ENCODE results near the gene TSEN34.
"Not testable (repeated sequence)": the region's sequence is repeated elsewhere in the genome, so short reads cannot be mapped to it uniquely, and the experiment has no call there.

The TSEN34 gene

DNA sequence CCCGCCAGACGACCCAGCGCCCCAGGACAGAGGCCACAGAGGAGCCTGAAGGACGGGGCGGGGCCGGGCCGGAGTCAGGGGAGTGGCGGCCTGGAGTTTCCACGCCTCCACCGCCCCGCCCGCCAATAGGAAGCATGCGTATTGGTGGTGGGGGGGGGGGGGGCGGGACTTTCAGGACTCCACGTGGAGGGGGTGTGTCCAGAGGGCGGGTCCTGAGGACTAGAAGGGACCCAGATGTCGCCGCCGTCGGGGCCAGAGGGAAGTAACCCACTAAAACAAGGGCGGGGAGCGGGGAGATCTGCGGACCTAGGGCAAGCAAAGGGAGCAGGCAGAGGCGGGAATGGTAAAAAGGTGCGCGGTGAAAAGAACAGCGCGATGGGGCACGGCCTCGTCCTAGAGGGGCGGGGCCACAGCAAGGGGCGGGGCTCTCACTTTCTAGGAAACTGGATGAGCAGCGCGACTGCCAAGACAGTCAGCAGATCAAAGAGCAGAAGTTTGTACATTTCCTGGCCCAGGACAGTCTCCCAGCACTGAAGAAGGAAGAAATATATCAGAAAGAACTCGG lies 28.8 kb upstream of the TSEN34 start:
- DNase-seq, result no peak

DNA sequence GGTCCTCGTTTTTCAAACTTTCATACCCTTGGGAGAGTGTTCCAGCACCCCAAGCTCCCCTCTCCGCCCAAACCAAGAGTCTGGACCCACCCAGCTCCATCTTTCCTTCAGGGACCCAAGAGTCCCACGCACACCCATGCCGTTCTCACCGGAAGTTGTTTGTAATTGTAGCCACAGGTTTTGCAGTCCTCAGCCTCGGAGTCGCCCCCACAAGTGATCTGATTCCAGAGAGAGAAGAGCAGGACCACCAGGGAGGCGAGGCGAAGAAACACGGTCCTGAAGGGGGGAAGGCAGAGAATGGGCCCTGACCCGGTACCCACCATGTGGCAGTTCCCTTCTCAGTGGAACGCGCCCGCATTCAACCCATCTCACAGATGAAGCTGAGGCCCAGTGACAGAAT lies 28.2 kb upstream of the TSEN34 start:
- DNase-seq, result no peak

DNA sequence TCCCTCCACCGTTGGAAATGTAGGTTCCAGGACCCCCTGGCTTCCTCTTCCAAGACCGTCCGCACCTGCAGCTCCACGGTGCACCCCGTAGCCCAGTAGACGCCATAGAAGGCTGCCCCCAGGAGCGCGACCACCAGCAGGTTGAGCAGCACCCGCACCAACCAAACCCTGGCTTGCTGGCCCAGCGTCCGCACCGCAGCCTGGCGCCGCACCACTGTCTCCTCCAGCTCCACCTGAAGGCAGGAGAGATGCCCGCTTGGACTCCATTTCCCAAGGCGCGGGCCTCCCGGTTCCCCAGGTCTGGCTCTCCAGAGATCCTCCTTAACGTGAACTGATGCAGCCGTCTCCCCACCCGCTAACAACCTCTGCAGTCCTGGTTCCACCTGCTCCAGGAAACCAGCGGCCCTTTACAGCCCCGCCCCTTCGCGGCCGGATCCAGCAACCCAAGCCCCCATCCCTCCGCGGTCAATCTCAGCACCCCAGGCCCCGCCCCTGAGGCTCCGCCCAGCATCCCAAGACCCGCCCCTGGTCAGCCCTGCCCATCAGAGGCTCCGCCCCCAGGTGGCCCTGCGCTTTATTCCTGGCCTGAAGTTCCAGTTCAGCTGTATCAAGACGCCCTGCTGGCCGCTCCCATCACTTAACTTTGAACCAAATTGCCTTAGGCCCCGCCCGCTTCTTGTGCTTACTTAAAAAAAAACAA lies 26.6 kb upstream of the TSEN34 start:
- no peak for DNase-seq

DNA sequence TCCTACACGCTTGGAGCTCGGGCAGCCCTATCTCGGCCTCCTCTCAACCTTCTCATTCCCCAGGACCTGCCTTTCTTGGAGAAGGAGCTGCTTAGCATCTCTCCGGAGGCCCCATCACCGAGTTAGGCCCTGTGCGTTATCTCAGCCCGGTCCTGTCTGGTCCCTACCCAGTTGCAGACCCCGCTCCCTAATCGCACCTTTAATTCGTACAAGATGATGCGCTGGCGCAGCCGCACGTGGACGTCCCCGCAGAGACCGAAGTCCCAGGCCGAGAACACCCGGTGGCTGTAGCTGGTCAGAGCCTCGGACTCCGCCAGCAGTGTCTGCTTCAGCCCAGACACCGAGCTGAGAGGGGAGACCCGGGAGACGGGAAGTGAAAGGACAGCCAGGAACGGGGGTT lies 25.9 kb upstream of the TSEN34 start:
- no peak for DNase-seq

DNA sequence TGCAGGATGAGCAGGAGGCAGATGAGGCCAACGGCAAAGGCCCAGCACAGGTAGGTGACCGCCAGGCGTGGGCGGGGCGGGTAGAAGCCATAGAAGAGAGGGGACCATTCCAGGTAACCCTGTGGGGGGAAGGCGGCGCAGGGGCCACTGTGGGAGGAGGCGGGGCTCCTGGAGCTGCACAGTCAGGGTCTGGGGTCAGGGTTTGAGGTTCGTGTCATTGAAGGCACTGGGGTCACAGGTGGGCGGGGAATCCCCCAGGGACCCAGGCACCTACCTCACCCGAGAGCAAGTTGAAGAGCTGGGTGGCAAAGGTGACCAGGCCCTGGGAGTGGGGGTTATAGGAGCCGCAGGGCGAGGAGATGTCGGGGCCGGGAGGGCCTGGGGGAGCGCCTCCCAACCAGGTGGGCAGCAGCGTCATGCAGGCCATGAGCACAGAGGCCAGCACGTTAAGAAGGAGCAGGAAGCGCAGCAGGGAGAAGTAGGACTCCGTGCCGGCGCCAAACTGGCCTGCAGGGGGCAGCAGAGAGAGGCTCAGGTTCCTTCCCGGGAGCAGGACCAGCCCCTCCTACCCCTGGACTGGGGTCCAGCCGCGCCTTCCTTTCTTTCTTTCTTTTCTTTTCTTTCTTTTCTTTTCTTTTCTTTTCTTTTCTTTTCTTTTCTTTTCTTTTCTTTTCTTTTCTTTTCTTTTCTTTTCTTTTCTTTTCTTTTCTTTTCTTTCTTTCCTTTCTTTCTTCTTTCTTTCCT lies 22.8 kb upstream of the TSEN34 start:
- DNase-seq, result peak; percentile 85

DNA sequence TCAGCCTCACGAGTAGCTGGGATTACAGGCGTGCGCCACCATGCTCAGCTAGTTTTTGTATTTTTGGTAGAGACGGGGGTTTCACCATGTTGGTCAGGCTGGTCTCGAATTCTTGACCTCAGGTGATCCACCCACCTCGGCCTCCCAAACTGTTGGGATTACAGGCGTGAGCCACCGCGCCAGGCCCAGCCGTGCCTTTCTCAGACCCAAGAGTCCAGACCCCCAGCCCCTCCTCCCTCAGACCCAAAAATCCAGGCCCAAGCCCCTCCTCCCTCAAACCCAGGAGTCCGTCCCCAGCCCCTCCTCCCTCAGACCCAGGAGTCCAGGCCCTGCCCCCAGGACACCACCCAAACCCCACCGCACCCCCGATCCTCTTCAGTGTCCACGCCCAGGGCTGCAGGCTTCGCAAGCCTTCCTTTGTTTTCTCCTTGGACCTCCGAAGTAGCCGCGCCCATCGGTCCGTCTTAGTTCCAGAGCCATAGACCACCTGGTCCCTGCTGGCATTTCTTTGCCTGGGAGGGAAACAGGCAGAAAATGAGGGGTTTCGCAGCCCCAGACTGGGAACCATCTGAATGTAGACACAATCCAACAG lies 21.9 kb upstream of the TSEN34 start:
- DNase-seq, result no peak

DNA sequence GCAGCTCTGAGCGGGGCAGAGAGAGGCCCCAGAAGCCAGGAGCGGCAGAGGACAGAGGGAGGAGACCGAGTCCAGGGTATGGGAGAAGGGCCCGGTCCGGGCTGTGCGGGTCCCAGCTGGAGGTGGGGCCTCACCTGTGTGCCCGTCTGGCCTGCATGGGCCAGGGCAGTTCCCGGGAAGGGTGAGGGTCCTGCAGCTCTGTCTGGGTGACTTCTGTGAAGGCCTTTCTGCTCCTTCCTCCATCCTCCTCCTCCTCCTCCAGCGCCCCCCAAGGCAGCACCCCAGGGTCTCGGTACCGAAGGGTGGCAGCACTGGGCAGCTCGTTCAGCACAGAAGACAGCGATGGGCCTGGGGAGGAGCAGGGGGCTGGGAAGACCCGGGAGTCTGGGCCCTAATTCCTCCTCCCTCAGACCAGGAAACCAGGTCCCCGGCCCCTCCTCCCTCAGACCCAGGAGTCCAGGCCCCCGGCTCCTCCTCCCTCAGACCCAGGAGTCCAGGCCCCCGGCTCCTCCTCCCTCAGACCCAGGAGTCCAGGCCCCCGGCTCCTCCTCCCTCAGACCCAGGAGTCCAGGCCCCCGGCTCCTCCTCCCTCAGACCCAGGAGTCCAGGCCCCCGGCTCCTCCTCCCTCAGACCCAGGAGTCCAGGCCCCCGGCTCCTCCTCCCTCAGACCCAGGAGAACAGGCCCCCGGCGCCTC lies 19.2 kb upstream of the TSEN34 start:
- DNase-seq, result peak; percentile 7

DNA sequence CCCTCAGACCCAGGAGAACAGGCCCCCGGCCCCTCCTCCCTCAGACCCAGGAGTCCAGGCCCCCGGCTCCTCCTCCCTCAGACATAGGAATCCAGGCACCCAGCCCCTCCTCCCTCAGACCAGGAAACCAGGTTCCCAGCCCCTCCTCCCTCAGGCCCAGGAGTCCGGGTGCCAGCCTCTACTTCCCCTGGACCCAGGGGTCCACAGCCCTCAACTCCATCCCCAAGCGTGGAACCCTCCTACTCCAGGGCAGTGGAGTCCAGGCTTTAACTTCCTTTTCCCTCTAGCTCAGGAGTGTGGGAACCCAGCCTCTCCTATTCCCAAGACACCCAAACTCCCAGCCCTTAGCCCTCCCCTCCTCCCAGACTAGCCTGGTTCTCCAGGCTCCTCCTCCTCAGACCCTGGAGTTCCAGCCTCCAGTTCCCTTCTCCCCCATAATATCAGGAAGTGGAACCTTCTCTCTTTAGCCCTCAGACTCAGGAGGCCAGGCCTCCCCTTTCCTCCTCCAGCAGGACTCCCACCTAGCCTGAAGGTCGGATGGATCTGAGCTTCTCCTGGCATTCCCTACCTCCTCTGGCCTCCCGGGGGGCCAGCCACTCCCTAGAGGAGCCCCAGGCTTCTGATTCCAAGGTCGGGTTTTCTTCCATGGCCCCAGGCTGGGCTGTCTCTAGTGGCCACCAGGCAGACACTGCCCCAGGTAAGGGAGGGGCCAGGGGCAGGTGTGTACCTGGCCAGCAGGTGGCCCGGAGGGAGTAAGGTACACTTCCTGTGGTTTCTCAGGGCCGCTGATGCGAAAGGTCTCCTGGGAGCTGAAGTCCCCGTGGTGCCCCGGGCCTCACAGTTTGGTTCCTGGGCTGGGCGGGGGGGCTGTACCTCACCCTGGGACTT lies 18.4 kb upstream of the TSEN34 start, which contains the start of gene TMC4:
Gene TMC4 (minus strand): TSS at position 690 of the 888 bp plus-strand sequence. CDS start 43 bp downstream, at position 647.
- DNase-seq, result peak; percentile 9

DNA sequence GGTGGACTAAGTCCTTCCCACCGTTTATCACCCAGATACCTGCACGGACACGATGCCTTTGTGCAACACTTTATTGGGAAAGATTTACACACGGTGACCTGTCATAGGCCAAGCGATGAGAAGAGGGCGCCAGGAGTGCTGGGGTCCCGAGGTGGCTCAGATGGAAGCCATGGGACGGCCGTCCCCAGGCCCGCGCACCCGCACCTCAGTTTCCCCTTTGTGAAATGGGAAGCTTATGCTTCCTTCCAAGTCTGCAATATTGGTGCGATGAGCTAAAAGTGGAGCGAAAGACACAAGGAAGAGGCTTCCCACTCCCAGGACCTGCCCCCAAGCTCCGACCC lies 17.8 kb upstream of the TSEN34 start:
- DNase-seq, result no peak

DNA sequence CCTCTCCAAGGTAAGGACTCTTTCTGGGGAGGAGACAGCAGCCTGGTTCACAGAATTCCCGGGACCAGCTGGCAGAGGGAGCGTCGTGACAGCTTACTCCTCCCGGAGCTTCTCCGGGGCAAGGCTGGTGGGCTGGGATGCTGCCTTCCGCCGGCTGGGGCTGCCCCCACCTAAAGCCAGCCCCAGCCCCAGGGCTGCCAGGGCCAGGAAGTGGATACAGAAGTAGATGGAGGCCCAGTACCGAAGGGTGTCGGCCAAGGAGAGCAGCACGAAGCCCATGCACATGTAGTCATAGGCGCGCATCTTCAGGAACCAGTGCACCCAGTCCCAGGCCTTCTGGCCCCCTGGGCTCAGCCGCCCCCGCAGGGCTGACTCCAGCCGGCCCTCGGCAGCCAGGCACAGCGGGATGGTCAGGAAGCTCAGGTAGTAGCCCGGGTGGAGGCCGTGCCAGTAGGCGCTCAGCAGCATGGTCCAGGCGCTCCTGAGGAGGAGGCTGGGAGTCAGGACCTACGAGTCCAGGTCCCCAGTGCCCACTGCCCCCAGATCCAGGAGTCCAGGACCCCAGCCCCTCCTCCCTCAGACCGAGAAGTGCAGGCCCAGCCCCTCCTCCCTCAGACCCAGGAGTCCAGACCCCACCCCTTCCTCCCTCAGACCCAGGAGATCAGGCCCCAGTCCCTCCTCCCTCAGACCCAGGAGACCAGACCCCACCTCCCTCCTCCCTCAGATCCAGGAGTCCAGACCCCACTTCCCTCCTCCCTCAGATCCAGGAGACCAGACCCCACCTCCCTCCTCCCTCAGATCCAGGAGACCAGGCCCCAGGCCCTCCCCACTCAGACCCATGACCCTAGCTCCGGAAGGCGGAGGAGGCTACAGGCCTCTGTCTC lies 16.9 kb upstream of the TSEN34 start:
- no peak for DNase-seq

DNA sequence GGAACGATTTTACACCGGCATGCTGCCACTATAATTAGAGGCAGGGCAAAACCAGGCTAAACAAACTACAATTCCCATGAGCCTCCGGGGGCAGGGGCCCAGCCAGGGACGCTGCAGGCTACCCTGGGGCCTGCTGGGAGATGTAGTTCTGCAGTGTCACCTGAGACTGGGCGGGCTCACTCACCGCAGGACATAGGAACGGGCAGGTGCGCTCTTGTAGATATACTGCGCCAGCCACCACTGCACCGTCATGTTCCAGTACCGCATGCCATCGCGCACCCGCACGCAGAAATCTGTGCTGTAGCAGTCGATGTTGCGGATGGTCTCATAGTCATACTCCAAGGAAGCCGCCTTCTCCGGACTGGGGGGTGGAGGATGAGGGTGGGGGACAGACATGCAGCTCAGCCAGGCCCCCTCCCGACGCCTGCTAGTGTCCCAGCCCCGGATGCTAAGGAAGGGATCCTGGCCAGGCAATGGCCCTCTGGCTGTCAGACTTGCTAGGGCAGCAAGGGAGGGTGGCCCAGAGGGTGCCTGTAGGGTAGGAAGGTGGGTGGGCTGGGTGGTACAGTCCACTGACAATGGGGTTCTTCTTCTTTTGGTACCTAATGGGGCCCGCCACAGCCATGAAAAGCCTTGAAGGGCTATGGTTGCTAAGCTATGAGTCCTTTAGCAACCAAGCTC lies 12.4 kb upstream of the TSEN34 start:
- DNase-seq, result no peak

DNA sequence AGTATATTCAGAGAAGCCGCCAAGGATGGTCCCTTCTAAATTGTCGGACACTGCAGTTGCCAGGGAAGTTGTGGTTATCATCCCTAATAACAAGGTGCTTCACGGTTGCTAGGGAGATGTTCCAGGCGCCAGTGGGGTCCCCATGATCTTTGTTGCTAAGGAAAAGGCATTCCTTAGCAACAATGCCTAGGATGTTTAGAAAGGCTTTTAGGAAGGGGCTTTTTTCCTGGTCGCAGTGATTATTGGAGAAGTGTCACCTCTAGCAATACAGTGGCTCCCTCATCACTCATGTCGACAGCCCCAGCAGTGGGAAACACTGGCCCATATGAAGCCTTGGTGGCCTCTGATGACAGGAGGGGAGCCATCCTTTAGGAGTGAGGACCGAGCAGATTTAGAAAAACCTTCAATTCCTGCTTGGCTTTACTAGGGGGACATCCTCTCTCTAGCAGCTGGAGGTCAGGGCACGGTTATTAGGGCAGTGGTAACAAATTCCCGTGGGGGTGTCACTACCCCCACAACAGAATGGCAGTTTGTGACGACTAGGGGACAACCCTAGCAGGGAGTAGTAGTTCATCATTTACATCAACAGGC lies 11.8 kb upstream of the TSEN34 start:
- no peak for DNase-seq

DNA sequence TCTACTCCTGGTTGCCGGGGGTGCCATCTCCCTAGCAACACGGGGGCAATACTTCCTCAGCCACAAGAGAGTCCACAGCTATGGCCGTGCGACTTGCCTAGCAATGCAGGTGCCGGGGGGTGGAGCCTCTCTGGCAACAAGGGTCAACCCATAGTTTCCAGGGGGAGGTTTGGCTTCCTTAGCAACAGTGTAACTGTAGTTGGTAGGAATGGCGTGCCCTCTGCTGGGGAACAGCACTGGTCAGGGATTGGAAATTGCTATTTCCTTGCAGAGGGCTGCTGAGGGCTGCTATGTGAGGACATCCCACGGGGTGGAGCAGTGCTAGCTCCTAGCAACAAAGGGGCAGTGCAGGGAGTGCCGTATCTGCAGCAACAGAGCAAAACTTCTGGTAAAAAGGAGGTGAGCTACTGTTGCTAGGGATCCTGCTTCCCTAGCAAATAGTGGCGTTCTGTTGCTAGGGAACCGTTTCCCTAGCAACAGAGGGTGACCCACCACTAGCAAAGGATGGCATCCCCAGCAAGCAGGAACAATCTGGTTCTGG lies 11.1 kb upstream of the TSEN34 start:
- DNase-seq, result no peak

DNA sequence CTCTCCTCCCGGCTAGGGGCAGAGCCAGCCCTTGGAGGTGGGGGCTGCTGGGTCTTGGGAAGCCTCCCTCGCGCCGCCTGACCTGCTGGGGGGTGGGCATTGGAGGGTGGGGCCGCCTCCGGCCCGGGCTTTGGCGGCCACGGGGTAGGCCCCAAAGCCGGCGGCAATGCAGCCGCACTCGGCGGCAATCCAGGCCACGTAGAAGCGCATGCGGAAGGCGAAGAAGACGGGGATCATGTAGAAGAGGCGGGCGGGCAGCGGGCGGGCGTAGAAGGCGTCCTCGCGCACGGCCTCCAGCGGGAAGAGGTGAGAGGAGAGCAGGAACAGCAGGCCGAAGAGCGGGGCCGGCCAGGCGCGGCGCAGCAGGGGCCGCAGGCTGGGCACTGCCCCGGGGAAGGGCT lies 10.4 kb upstream of the TSEN34 start:
- DNase-seq, result no peak

DNA sequence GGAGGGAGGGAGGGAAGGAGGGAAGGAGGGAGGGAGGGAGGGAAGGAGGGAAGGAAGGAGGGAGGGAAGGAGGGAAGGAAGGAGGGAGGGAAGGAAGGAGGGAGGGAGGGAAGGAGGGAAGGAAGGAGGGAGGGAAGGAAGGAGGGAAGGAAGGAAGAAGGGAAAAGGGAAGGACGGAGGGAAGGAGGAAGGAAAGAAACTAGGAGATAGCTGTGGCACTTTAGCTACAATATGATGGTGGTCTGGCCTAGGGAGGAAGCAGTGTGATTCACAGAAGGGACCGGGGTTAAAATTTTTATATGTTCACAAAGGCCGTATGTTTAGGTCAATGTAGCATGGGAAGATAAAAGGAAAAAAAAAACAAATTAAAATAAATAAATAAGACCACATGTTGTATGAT lies 9.2 kb upstream of the TSEN34 start:
- not testable (repeated sequence) for DNase-seq

DNA sequence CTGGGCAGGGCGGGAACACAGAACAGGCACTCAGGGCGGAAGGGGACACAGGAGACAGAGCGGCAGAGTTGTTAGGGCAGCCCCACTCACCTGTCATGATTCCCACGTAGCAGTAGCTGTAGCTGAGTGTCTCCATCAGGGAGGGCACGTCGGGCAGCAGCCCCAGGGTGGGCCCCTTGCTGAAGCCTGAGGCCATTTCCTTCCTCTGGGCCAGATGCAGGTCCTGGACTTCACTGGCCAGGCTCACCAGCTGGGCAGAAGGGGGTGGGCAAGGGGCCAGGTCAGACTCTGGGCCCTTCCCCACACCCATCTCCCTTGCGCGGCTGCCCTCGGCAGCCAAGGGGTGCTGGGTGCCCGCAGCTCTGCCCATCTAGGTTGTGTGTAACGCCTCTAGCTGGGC lies 7.7 kb upstream of the TSEN34 start:
- DNase-seq, result no peak

DNA sequence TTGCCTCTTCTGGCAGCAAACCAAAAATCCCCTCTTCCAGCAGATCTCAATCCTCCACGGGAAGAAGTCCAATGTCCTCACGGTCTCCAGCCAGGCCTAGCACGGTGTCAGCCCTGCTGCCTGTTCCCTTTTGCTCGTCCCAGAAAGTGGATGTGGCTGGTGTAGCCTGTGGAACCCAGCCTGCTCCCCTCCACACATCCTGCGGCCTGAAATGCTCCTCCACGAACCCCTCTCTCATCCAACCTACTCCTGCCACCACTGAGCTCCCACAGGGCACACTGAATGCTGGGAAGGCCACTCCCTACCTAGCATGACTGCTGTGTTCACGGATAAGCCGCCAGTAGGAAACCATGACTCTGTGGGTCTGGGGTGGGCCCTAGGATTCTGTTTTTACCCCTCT lies 4.8 kb upstream of the TSEN34 start:
- DNase-seq, result no peak

DNA sequence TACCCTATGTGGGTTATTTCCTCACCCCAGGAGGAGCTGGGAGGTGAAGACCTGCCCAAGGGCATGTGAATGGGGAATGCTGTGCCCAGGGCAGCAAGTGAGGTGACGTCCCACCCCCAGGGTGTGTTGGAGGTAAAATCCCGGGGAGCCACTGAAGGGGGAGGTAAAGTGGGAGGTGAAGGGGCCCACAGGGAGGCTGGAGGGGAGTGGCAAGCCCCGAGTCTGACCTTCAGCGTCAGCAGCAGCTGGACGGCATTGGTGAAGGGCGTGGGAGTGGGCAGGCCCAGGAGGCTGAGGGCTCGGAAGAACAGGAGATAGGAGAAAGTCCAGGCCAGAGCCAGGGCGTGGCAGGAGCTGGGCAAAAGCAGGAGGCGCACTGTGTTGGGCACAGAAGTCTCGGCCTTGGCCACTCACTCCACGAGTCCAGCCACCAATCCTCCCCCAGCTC lies 4.2 kb upstream of the TSEN34 start:
- no peak for DNase-seq

DNA sequence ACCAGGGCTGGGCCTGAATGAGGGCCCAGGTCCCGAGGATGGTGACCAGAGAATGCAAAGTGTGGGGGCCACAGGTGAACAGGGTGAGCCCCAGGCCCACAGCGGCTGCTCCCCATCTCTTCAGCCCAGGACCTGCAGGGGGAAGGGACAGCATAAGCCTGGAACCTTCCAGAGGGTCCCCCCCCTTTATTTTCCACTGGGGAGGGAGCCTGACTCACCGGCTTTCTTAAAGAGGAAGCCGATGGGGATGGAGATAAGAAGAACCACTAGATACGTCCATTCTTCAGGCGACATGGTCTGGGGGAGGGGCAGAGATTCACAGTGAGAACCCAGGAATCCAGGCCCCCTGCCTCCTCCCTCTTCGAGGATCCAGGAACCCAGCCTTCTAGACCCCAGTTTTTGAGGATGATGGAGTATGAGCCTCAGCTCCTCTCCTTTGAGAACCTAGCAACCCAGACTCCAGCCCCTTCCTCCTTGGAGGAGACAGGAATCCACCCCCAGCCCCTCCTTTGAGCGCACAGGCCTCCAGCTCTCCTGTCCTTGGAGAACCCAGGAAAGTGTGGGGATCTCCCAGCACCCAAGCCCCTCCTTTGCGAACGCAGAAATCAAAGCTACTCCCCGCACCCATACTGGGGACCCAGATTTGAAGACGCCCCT lies 2.8 kb upstream of the TSEN34 start:
- DNase-seq, result no peak

Measured in 8988T (cell line).